Fibroblast of lung (primary cell): Measurements from ENCODE around the gene GBX2. TPM values are rescaled to one million over a fixed set of nuclear protein-coding genes. Genes with fewer than 3 reads are reported as not detected.

Experiments
- DNase-seq, 2 donors: peaks; one replicate each; pipeline versions ENCODE4 v3.0.0 to v3.0.0-alpha.2; 2010; ENCODE audit warnings: low read depth in 2 of 2
- H2AFZ ChIP-seq: 2 replicates; pipeline ENCODE4 v1.5.1; 2012; ENCODE audit warnings: low read length, control low read depth, inconsistent platforms
- H3K27ac ChIP-seq: 2 replicates; pipeline ENCODE4 v1.5.1; 2011; ENCODE audit warnings: low read length, control low read depth; ENCODE audit not compliant: insufficient read depth
- H3K27me3 ChIP-seq: 2 replicates; pipeline ENCODE4 v1.5.1; 2011; ENCODE audit warnings: mild to moderate bottlenecking, low read length; ENCODE audit not compliant: control insufficient read depth, insufficient read depth
- H3K36me3 ChIP-seq: 2 replicates; pipeline ENCODE4 v1.5.1; 2011; ENCODE audit warnings: low read length; ENCODE audit not compliant: control insufficient read depth, insufficient read depth
- H3K4me1 ChIP-seq: 2 replicates; pipeline ENCODE4 v1.5.1; 2011; ENCODE audit warnings: low read length; ENCODE audit not compliant: control insufficient read depth, insufficient read depth; ENCODE audit errors: extremely low read depth
- H3K4me2 ChIP-seq: 2 replicates; pipeline ENCODE4 v1.5.1; 2011; ENCODE audit warnings: low read length, control low read depth; ENCODE audit not compliant: insufficient read depth; ENCODE audit errors: extremely low read depth
- H3K4me3 ChIP-seq, 4 experiments: fragments of 200-600 bp in 1 of 4; sonication (generic) in 1 of 4; replicated peaks in 1 of 4; 2 replicates each; pipeline ENCODE4 v1.5.1; 2011 to 2016; ENCODE audit warnings: low read length in 4 of 4, low read depth in 3 of 4, mild to moderate bottlenecking in 3 of 4, control low read depth in 2 of 4, inconsistent platforms in 1 of 4, mixed read lengths in 1 of 4; ENCODE audit not compliant: insufficient read depth in 1 of 4; ENCODE audit errors: control extremely low read depth in 1 of 4
- H3K79me2 ChIP-seq: 2 replicates; pipeline ENCODE4 v1.5.1; 2012; ENCODE audit warnings: mild to moderate bottlenecking, low read length, inconsistent platforms; ENCODE audit not compliant: control insufficient read depth, insufficient read depth
- H3K9ac ChIP-seq: 2 replicates; pipeline ENCODE4 v1.5.1; 2011; ENCODE audit warnings: mild to moderate bottlenecking, low read length, control low read depth; ENCODE audit not compliant: insufficient read depth
- H3K9me3 ChIP-seq: 2 replicates; pipeline ENCODE4 v1.5.1; 2012; ENCODE audit warnings: low read depth, low read length; ENCODE audit not compliant: control insufficient read depth, insufficient read depth
- H4K20me1 ChIP-seq: 2 replicates; pipeline ENCODE4 v1.5.1; 2011; ENCODE audit warnings: low read length; ENCODE audit not compliant: control insufficient read depth, insufficient read depth; ENCODE audit errors: extremely low read depth
- EZH2 ChIP-seq: IDR thresholded peaks from 2 replicates; pipeline ENCODE4 v1.5.1; 2012; ENCODE audit warnings: low read length, control low read depth, mild to moderate bottlenecking; ENCODE audit errors: missing control alignments
- polyA plus RNA-seq, 2 donors: library from polyadenylated mRNA; depleted of rRNA in 1 of 2; stranded (reverse) in 1 of 2; unstranded in 1 of 2; fragments of >200 nt; gene quantifications; 2 replicates each; pipeline ENCODE4 v1.2.1, GENCODE V29; 2011 to 2012; ENCODE audit warnings: missing spikeins in 1 of 2
- total RNA-seq: library from RNA; depleted of rRNA; stranded (reverse); fragments of >200 nt; gene quantifications from 2 replicates; pipeline ENCODE4 v1.2.1, GENCODE V29; 2014
- TF ChIP-seq, protein P1 (sequence below), 2 donors: IDR thresholded peaks in 1 of 2; conservative IDR thresholded peaks in 1 of 2; 1 replicate in 1 of 2; 2 replicates in 1 of 2; pipeline ENCODE4 v1.5.1; 2011 to 2012; ENCODE audit warnings: low read length in 2 of 2, control low read depth in 1 of 2, inconsistent platforms in 1 of 2, low read depth in 1 of 2, mild to moderate bottlenecking in 1 of 2

GBX2 gene
- total and polyA plus RNA-seq, 2 donors (not counting 1 experiment from before 2014, with no cell fraction given): 0.25 TPM; not detected in 1

DNA sequence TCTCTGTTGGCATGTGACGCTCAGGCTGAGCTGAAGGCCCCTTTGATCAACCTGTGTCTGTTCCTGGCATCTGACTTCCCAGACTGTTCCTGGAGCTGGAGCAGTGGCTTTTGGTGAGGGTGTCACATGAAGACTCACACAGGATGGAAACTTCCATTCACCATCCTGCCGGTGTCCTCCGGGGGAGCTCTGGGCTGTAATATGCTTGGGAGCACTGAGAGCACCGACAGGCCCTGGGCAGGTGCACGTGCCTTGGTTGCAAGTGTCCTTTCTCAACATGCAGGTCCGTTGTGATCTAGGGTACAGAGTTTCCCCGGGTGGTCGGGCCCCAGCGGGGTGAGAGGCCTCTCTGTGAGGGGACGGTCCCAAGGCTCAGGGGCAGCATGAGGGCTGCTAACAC lies 24.8 kb upstream of the GBX2 start:
- H3K4me1 ChIP-seq: no peaks in the 10 kb centered on the region
- H2AFZ ChIP-seq: no peak overlapping the region
- DNase-seq: no peak
- H3K36me3 ChIP-seq: no peaks in the 10 kb centered on the region
- H3K9ac ChIP-seq: no peak overlapping the region
- TF ChIP-seq, protein P1, sequence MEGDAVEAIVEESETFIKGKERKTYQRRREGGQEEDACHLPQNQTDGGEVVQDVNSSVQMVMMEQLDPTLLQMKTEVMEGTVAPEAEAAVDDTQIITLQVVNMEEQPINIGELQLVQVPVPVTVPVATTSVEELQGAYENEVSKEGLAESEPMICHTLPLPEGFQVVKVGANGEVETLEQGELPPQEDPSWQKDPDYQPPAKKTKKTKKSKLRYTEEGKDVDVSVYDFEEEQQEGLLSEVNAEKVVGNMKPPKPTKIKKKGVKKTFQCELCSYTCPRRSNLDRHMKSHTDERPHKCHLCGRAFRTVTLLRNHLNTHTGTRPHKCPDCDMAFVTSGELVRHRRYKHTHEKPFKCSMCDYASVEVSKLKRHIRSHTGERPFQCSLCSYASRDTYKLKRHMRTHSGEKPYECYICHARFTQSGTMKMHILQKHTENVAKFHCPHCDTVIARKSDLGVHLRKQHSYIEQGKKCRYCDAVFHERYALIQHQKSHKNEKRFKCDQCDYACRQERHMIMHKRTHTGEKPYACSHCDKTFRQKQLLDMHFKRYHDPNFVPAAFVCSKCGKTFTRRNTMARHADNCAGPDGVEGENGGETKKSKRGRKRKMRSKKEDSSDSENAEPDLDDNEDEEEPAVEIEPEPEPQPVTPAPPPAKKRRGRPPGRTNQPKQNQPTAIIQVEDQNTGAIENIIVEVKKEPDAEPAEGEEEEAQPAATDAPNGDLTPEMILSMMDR (conservative IDR thresholded peaks at IDR 0.05 in 1 of 2, IDR thresholded peaks at IDR 0.05 in 1 of 2; ENCODE audit: low read depth in 1 of 2, low read length in 2 of 2): no peak
- no peak for TF ChIP-seq EZH2
- H3K79me2 ChIP-seq: no peaks in the 10 kb centered on the region
- no peaks in the 10 kb centered on the region for H3K9me3 ChIP-seq
- no peak overlapping the region for H3K4me3 ChIP-seq
- H3K27me3 ChIP-seq: no peaks in the 10 kb centered on the region
- no peak overlapping the region for H3K27ac ChIP-seq
- no peaks in the 10 kb centered on the region for H4K20me1 ChIP-seq
- no peak overlapping the region for H3K4me2 ChIP-seq

DNA sequence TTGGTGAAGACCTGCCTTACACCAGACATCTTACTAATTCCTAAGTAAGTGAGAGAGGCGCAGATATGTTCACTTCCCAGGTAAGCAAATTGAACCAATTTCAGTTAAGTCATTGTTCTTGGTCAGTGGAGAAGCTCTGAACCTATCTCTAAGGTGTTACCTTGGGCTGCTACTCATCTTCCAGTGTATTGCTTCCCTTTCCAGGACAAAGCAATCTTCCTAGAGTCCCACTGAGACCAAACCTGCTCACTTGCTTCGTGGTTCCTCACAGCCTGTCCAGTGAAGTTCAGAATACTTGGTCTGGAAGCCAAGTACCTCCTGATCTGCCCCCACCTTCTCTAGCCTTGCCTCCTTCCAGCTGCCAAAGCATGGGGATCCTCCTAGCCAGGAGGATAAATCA lies 22.5 kb upstream of the GBX2 start:
- no peak for DNase-seq
- no peaks in the 10 kb centered on the region for H3K4me1 ChIP-seq

DNA sequence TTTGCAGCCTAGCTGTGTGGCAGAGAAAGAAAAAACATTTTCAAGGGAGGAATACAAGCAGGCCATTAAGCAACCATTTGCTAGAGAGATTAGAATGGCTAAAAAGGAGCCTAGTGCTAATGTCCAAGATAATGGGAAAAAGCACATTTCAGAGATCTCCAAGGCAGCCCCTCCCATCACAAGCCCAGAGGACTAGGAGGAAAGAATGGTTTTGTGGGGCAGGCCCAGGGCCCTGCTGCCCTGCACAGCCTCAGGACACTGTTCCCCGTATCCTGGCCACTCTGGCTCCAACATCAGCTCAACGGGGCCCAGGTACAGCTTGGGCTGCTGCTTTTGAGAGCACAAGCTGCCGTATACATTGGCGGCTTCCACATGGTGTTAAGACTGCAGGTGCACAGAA lies 16.5 kb upstream of the GBX2 start:
- no peak for DNase-seq
- H3K9me3 ChIP-seq: no peaks in the 10 kb centered on the region
- no peak overlapping the region for H3K4me3 ChIP-seq
- no peak overlapping the region for H3K9ac ChIP-seq
- no peak overlapping the region for H3K4me2 ChIP-seq
- no peaks in the 10 kb centered on the region for H3K79me2 ChIP-seq
- H3K27ac ChIP-seq: no peak overlapping the region
- TF ChIP-seq, protein P1 (conservative IDR thresholded peaks at IDR 0.05 in 1 of 2, IDR thresholded peaks at IDR 0.05 in 1 of 2; ENCODE audit: low read depth in 1 of 2, low read length in 2 of 2): no peak
- TF ChIP-seq EZH2: no peak
- H2AFZ ChIP-seq: no peak overlapping the region
- no peaks in the 10 kb centered on the region for H3K36me3 ChIP-seq
- H3K27me3 ChIP-seq: no peaks in the 10 kb centered on the region
- no peaks in the 10 kb centered on the region for H4K20me1 ChIP-seq
- H3K4me1 ChIP-seq: no peaks in the 10 kb centered on the region

More for the DNA sequence above, 22.5 kb upstream of the GBX2 start:
- Histone ChIP-seq H3K36me3 (no peaks in the 10 kb centered on the region), H3K9ac (no peak overlapping the region), H4K20me1 (no peaks in the 10 kb centered on the region), H3K9me3 (no peaks in the 10 kb centered on the region), H3K4me3 (no peak overlapping the region), H3K79me2 (no peaks in the 10 kb centered on the region), H2AFZ (no peak overlapping the region), H3K4me2 (no peak overlapping the region), H3K27me3 (no peaks in the 10 kb centered on the region), H3K27ac (no peak overlapping the region)
- no peak for TF ChIP-seq EZH2
